NCI-H1105 treated with DMSO at 0.1 percent for 48 hours (cell line): ENCODE measurements around the gene MIPOL1.

Experiments
- DNase-seq: peaks from one replicate; lab custom pipeline; 2025; lab: John Stamatoyannopoulos, UW

Gene MIPOL1

DNA sequence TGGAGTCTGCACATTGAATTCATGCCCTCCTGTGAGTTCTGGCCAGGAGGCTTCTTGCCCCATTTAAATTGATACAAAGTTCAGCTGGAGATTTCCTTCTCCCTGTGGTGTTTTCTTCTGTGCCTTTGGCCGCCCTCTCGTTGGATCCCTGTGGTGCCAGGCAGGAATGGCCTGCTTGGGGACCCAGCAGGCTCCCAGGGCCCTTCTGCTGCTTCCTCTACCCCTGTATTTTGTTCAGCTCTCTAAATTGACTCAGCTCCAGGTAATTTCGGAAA, 200.1 kb downstream of the MIPOL1 start:
- no peak for DNase-seq

- DNase-seq, result peak; percentile 16
Observed at GRCh38 chr14:37399517-37399916, 201.8 kb downstream of the MIPOL1 start.

DNA sequence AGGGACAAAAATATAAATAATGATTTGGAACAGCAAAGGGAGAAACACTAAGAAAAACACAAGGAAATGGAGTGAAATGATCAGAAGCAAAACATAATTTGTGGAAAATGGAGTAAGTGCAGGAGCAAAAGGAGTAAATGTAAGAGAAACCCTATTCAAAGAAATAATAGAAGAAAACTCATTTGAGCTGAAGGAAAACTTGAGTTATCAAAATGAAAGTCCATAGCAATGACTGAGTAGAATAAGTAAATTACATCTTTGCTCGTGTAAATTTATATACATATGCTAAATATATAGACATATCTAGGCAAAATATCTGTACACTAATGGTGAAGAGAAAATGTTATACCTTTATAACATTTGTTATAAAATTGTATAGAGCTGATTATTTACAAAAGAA, 203.4 kb downstream of the MIPOL1 start:
- DNase-seq, result no peak

GRCh38 chr14:37403626-37404025, 205.9 kb downstream of the MIPOL1 start:
- DNase-seq, result peak; percentile 27

GRCh38 chr14:37406095-37406494, 208.4 kb downstream of the MIPOL1 start:
- peak; percentile 75 for DNase-seq

DNA sequence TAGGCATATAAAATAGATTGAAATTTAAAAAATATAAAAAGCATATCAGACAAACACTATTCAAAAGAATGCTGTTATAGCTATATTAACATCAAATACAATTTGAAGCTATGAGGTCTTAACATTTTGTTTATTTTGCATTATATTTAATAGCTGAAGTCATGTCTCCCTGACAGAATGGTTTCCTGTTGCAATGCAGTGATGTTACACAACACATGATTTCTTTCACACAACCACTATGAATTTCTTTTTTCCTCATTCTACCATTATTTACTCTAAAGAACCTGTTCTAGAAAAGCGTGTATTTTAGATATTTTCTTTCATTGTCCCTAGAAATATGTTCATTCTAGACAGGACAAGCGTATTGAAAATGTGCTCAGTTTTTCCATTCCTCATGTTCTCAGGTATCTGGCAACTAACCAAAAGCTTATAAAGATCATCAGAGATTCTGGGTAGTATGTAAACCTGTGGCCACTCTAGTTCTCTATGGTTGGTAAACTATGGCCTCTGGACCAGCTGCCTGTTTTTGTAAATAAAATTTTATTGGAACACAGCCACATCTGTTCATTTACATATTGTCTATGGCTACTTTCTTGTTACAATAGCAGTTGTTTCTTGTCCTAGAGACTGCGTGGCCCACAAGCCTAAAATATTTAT, 213.5 kb downstream of the MIPOL1 start:
- DNase-seq, result peak; percentile 72

DNA sequence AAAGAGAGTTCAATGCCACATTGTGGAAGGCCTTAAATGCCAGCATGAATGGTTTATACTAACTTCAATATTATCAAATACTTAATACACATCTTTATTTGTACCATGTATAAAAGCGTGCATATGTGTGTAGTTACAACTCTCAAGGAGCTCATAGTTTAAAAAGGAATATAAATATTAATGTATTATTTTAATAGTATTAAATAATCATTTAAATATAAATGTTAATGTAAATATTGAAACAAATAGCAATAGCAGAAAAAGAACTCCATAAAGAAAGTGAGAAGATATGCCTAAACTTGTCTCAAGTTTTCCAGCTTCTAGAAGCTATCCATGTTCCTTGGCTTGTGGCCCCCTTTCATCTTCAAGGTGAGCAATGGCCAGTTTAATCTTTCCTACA, 215.3 kb downstream of the MIPOL1 start:
- DNase-seq, result no peak

DNA sequence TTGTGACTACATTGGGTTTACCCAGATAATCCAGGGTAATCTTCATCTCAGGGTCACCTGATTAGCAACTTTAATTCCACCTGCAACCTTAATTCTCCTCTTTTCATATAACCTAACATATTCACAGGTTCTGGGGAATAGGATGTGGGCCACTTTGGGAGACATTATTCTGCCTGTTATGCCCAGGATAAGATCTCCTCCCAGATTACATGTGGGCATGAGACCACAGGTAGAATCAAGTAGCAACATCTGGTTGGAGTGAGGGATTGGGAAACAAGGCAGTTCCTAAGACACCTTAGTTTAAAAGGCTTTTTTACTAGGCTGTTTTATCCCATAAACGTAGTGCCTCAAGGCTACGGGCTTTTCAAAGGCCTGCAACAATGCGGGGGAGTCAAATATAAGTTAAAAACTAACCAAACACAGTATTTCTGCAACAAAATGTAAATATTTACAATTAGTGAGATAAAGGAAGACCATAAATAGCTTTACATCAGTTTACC, 215.8 kb downstream of the MIPOL1 start:
- no peak for DNase-seq

DNA sequence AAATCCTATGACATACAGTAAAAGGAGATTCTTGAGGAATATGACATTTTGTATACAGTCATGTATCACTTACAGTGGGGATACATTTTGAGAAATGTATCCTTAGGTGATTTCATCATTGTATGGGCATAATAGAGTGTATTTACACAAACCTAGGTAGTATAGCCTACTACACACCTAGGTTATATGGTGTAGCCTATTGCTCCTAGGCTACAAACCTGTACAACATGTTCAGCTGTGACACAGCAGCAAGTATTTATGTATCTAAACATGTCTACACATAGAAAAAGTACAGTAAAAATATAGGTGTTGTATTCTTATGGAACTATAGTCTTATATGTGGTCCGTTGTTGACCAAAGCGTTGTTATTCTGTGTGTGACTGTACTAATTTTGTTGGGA, 218.5 kb downstream of the MIPOL1 start:
- DNase-seq, result no peak

DNA sequence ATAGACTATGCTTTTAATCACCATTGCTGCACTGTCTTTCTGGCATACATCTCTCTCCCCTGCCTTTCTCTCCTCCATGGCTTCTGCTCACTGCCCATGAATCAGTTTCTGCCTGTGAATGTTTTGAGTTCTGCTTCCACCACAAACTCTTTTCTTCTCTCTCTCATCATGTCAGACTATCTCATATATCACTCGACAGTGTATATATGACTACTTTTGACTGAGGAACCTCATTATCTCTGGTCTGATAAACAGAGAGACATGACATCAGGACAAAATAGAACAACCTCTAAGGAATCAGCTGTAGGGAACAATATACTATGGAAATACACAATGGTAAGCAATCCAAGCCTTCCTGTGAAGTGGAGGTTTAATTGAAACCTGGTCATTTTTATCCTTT, 219.4 kb downstream of the MIPOL1 start:
- DNase-seq, result no peak

- DNase-seq, result no peak
Observed at GRCh38 chr14:37417833-37418232, 220.1 kb downstream of the MIPOL1 start.

DNA sequence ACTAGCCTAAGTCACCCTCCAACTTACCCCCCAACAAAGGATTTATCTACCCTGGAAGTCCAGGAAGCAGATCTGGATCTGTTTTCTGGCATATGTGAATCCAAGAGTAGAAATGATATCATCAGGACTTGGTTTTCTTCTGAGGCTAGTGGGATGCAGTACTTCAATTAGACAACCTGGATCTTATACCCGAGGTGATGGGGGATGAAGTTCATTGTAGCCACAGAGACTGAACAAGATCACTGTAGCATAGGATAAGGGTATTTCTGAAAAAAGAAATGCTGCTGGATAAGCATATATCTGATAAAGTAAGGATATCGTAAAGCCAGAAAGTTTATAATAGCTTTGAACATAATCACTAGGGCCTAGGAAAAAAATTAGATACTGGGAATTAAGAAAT, 222.9 kb downstream of the MIPOL1 start:
- no peak for DNase-seq

DNA sequence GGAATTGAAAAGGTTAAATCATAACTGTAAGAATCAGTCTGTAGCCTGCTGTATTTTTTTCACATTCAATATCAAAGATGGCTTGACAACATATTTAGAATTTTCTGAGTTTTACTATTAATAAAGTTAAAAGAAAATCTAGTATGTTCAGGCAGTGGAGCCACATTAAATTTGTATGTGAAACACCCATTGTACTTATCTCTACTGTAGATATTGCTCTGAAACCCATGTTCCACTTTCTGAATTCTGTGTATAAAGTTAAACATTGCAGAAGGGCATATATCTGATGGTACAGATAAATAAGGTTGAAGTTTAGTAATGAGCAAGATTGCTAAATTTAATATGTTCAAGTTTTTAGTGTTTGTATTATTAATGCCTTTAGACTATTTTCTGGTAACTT, 224.6 kb downstream of the MIPOL1 start:
- no peak for DNase-seq

DNA sequence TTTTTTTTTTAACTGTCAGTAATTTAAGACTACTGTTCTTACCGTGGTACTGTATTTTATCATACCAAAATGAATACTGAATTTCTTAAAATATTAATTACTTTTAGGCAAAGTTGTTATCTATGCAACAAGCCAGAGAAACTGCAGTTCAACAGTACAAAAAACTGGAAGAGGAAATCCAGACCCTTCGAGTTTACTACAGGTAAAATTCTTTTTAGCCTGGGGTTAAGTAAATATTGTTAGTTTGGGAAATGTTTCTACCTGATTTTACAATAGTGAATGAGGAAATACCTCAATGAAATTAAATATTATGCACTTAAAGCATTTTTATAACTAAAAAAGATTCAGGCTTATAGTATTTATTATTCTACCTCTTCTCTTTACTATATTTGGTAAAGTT, 225.0 kb downstream of the MIPOL1 start:
- DNase-seq, result no peak

- no peak for DNase-seq
Observed at GRCh38 chr14:37428954-37429353, 231.2 kb downstream of the MIPOL1 start.

- DNase-seq, result no peak
Observed at GRCh38 chr14:37429618-37430017, 231.9 kb downstream of the MIPOL1 start.

GRCh38 chr14:37434867-37435266, 237.1 kb downstream of the MIPOL1 start:
- DNase-seq, result no peak

DNA sequence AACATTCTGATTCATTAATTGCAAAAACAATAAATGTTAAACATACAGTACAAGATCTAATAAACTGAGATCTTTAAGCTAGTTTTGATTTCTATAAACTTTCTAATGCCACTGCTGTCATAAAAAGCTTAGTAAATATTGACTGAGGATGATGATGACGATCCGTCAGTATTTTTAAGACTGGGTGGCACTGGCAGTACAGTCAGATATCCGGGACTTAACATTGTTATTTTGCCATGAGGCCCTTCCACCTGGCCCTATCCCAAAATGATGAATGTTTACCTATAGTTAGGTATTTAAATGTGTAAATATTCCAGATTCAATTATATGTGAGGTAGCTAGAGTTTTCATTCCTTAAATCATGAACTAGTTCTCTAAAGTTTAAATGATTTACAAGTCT, 238.8 kb downstream of the MIPOL1 start:
- DNase-seq, result peak; percentile 64

DNA sequence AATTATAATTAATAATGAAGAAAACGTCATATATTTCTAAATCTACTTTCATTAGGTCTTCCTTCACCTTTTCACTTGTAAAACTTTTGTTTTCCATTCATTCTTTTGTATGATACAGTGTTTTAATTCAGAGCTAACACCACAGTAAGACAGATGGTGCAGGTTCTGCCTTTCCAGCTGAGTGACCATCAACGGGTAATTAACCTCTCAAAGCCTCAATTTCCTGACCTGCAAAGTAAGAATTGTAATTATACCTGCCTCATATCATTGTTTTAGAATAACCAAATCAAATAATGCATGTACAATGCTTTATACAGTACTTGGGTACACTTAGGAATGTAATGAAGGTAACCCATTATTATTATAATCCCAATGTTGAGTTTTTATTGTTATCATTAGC, 239.8 kb downstream of the MIPOL1 start:
- DNase-seq, result peak; percentile 91

- peak; percentile 15 for DNase-seq
Observed at GRCh38 chr14:37438444-37438843, 240.7 kb downstream of the MIPOL1 start.

- no peak for DNase-seq
Observed at GRCh38 chr14:37443461-37443860, 245.7 kb downstream of the MIPOL1 start.

- DNase-seq, result peak; percentile 58
Observed at GRCh38 chr14:37447883-37448391, 250.2 kb downstream of the MIPOL1 start.

DNA sequence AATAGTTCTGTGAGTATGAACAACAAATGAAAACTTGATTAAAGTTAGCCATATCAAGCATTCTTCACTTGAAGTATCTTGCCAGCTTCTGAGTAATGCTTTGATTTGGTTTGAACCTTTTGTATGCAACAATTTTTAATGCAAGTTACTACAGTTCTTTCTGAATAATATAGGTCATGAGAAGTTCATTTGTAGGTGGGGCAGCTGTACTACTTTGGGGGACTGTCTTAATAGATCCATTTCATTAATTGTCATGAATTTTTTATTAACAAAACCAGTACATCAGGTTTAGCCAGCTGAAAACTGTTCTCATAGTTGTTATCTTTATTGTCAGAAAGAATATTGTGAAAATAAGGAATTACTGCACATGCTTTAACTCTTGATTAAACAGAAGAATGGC, 254.6 kb downstream of the MIPOL1 start:
- DNase-seq, result no peak

DNA sequence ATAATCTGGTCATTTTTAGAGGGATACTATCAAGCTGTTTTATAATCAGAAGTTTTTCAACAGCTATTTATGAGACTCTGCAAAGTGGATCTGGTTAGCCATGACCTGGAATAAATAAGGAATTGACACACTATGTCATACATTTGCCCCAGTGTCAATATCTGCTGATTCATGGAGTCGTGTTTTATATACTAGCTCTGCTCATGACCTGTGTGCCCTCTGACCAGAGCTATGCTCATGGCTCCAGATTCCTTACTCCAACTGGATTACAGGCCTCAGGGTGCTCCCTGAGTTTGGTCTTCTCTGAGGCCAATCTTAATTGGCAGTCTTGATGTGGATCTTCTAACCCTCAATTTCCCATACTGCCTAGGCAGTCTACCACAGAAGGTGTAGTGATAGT, 256.2 kb downstream of the MIPOL1 start:
- no peak for DNase-seq
